Colon (tissue), 2 donors: ENCODE measurements around the gene FERMT2.
"Not testable (repeated sequence)": the region's sequence is repeated elsewhere in the genome, so short reads cannot be mapped to it uniquely, and the experiment has no call there.

Experiments used
- FAIRE-seq: peaks from 2 replicates; lab custom pipeline; 2012; peaks lifted over from hg19 to GRCh38; lab: Jason Lieb, UNC
- donor health status: control.
- donor health status: control.

The FERMT2 gene

GRCh38 chr14:52901357-52901980 is 49.4 kb downstream of the FERMT2 start:
- no peak for FAIRE-seq

- FAIRE-seq = no peak
Observed at GRCh38 chr14:52900731-52901130, 50.1 kb downstream of the FERMT2 start.

DNA sequence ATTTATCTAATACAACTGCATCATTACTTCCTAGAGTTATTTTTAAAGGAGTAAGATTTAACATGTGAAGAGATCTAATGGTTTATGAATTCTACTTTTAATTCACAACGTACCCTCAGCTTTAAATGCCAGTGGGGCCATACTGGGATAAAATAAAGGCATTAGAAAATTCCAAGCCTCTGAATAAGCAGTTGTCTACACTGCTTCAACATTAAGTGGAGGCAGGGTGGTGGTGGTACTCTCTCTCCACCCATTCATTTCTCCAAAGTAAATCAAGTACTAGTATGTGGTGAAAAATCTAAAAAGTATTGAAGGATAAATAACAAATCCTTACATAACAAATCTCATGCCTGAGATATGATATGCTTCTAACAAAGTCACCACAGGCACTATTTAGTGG is 52.4 kb downstream of the FERMT2 start:
- no peak for FAIRE-seq

- no peak for FAIRE-seq
Observed at GRCh38 chr14:52895000-52895399, 55.9 kb downstream of the FERMT2 start.

- no peak for FAIRE-seq
Observed at GRCh38 chr14:52891800-52892199, 59.0 kb downstream of the FERMT2 start.

GRCh38 chr14:52888839-52889838 is 61.7 kb downstream of the FERMT2 start:
- no peak for FAIRE-seq

DNA sequence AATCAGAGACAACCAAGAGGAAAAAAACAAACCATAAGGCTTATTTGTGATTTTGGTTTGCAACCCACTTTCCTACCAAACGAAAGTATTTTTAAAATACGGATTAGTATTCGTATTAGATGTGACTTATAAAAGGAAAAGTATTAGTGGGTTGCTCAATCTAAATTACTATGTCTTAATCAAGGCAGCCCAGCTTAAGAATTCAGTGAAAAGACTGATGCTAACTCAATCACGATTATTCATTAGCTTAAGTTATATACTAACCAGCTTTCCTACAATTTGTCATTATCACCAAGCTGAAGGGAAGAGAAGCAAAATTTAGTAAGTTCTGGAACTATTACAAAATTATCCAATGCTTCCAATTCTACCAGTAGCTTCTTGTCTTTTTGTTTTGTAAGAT is 62.7 kb downstream of the FERMT2 start:
- FAIRE-seq = no peak

GRCh38 chr14:52885230-52885629 is 65.6 kb downstream of the FERMT2 start:
- FAIRE-seq = no peak

DNA sequence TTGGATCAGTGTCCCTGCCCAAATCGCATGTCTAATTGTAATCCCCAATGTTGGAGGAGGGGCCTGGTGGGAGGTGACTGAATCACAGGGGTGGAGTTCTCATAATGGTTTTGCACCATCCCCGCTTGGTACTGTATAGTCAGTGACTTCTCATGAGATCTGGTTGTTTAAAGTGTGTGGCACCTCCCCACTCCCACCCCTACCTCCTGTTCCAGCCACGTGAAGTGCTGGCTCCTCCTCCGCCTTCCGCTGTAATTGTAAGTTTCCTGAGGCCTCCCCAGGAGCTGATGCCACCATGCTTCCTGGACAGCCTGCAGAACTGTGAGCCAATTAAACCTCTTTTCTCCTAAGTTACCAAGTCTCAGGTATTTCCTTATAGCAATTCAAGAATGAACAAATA is 67.2 kb downstream of the FERMT2 start:
- FAIRE-seq = no peak

GRCh38 chr14:52882824-52883223 is 68.0 kb downstream of the FERMT2 start:
- no peak for FAIRE-seq

GRCh38 chr14:52879958-52880357 is 70.9 kb downstream of the FERMT2 start:
- no peak for FAIRE-seq

DNA sequence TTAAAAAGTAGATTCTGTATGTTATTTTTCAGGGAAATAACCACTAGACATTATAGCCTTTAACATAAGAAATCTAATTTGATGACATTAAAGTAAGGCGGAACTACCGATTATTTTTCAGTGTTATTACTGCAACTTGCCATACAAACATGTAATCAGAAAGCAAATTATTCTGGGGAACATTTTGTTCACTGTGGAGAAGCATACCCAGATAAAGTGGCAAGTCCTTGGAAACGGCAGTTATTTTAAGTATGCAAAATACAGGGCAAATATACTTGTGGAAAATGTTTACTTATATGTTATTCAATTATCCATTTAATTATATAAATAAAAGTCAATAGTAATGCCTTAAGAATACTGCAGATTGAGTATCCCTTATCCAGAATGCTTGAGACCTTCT is 71.9 kb downstream of the FERMT2 start:
- FAIRE-seq = no peak

- no peak for FAIRE-seq
Observed at GRCh38 chr14:52878469-52878868, 72.4 kb downstream of the FERMT2 start.

DNA sequence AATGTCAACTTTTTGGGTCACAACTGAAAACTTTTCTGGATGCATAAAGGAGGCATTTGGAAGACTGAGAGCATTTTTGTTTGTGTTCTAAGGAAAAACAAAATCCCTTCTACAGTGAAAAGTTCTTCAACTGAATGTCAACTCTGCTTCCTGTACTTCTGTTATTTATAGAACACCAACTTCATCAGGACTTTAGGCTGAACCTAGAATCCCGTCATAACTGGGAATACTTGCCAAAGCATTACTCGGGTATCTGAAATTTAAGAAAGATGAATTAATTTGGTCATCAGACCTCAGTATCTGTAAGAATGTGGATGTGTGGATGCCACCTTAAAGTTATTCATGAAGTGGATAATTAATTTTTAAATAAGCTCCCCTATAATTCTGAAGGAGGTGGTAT is 73.2 kb downstream of the FERMT2 start:
- no peak for FAIRE-seq

- no peak for FAIRE-seq
Observed at GRCh38 chr14:52876806-52877205, 74.0 kb downstream of the FERMT2 start.

DNA sequence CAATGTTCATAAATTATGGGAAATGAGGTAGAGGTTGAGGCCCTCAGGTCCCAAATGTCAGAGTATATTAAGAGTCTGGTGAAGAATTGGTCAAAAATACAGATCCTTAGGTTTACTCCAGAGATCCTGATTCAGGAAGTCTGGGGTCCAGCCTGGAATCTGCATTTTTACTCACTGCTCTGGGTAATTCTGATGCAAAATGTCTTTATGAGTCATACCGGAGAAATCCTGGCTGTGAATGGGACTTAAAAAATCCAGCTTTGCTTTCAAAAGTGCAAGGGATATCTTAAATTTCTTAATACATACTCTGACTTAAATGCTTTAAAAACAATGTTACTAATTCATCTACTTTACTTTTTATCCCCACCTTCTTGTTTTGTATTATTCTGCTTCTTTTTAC is 74.5 kb downstream of the FERMT2 start:
- no peak for FAIRE-seq

- FAIRE-seq = no peak
Observed at GRCh38 chr14:52875707-52876106, 75.1 kb downstream of the FERMT2 start.

DNA sequence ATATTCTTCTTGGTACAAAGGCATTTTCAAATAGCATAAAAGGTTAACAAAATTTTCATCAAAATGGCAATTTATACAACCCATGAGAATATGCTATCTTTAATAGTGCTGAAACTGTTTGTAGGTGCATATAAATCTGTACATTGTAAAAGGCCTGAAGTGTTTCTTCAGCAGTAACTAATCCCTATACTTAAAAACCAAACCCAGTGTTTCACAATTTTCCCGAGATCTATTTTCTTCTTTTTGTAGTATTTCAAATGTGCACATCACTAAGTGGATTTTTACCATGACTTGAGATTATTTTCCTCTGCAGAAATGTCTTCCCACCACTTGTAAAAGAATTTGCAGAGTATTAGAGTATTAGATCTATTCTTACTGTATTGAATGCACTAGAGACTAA is 76.5 kb downstream of the FERMT2 start:
- no peak for FAIRE-seq

DNA sequence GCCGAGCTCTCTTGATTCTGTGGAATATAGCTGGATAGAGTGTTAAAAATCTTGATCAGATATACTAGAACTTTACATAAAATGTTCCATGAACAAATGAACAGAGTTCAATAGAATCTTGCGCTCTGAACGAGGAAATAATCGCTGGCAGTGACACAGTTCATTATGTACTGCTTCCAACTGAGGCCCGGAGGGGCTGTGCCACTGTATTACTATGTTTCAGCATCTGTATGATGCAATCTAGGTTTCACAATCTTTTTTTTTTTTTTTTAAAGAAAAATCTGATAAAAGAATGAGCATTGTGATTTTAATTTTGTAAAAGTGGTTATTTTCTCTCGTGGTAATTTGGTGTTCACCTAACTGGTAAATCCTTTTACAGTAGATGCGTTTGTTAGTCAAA is 77.2 kb downstream of the FERMT2 start:
- no peak for FAIRE-seq

GRCh38 chr14:52873065-52873464 is 77.8 kb downstream of the FERMT2 start:
- FAIRE-seq = no peak

GRCh38 chr14:52871606-52872005 is 79.2 kb downstream of the FERMT2 start:
- FAIRE-seq = no peak

- no peak for FAIRE-seq
Observed at GRCh38 chr14:52868911-52869618, 81.8 kb downstream of the FERMT2 start.

DNA sequence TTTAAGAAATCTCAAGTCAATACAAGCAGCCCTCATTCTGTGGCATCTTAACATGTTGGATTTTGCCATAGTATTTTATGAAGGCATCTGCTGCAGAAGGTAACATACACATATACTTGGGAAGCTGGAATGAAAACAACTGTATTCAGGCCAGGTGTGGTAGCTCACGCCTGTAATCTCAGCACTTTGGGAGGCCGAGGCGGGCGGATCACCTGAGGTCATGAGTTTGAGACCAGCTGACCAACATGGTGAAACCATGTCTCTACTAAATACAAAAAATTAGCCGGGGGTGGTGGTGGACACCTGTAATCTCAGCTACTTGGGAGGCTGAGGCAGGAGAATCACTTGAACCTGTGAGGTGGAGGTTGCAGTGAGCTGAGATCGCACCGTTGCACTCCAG is 86.0 kb downstream of the FERMT2 start:
- not testable (repeated sequence) for FAIRE-seq
